BLaER1 treated with 17β-estradiol and CSF1 and Interleukin-3, amounts not matched to agents 10 nM and 100 nM (cell line): ENCODE results near the gene TBC1D32.
"Not testable (repeated sequence)": the region's sequence is repeated elsewhere in the genome, so short reads cannot be mapped to it uniquely, and the experiment has no call there.

ENCODE experiments used
- H3K27ac ChIP-seq, 11 experiments: shearing (Covaris generic); formaldehyde crosslinking; 2 replicates each; pipeline ENCODE4 v1.8.1; 2022
- H3K27me3 ChIP-seq, 11 experiments: shearing (Covaris generic); formaldehyde crosslinking; 2 replicates each; pipeline ENCODE4 v1.8.1; 2022
- H3K36me3 ChIP-seq, 11 experiments: shearing (Covaris generic); formaldehyde crosslinking; 2 replicates each; pipeline ENCODE4 v1.8.1; 2022
- H3K4me1 ChIP-seq, 10 experiments: shearing (Covaris generic); formaldehyde crosslinking; 2 replicates each; pipeline ENCODE4 v1.8.1; 2022
- H3K4me2 ChIP-seq, 11 experiments: shearing (Covaris generic); formaldehyde crosslinking; 2 replicates each; pipeline ENCODE4 v1.8.1; 2022
- H3K4me3 ChIP-seq, 10 experiments: shearing (Covaris generic); formaldehyde crosslinking; 2 replicates each; pipeline ENCODE4 v1.8.1; 2022
- H3K9ac ChIP-seq, 11 experiments: shearing (Covaris generic); formaldehyde crosslinking; 2 replicates each; pipeline ENCODE4 v1.8.1; 2022
- H3K9me3 ChIP-seq, 11 experiments: shearing (Covaris generic); formaldehyde crosslinking; replicated peaks in 1 of 11; 2 replicates each; pipeline ENCODE4 v1.8.1; 2022
- H4K20me1 ChIP-seq, 11 experiments: shearing (Covaris generic); formaldehyde crosslinking; 2 replicates each; pipeline ENCODE4 v1.8.1; 2022
- Cebpa-rat ChIP-seq, 11 experiments: shearing (Covaris generic); IDR thresholded peaks; 2 replicates each; pipeline ENCODE4 v1.8.1; 2022

Gene TBC1D32

DNA sequence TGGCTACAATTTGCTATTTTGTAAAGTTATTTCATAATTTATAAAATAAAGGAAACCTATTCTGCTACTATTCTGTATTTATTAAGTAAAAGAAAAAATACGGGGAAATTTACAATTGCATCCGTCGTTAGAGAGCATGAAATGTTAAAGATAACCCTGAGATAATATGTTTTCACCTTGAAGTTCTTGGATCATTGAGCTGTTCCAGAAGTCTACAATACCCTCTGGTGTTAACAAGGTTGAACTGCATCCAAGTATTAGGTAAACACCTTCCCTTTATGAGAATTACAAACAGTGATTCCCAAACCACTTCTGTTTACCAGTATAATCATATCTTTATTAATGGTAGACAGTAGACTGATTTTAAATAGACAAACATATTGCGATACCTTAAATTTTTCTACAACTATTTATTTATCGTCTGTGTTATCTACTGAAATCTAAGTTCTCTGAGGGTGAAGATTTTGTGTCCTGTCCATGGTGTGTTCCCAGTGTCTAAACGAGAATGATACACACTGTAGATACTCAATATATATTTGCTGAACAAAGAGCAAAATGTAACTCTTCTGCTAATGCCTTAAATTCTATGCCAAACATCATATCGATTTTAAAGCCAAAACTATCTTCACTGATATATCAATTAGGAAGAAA lies 28.2 kb downstream of the TBC1D32 start:
- no peak for TF ChIP-seq Cebpa-rat (IDR thresholded peaks at IDR 0.05)
- Histone ChIP-seq H3K4me2 (no peak overlapping the region), H3K27me3 (no peaks in the 10 kb centered on the region), H3K9ac (no peak overlapping the region), H3K9me3 (peaks cover 0 to 5% (median 3%) of the 10 kb centered on the region in 11 experiments; a peak in 4 of 22 replicates), H3K27ac (no peak overlapping the region), H3K36me3 (peaks cover 0 to 15% (median 8%) of the 10 kb centered on the region in 11 experiments; a peak in 5 of 22 replicates), H3K4me1 (peaks cover 0 to 11% (median 8%) of the 10 kb centered on the region in 10 experiments; a peak in 10 of 20 replicates), H3K4me3 (no peak overlapping the region), H4K20me1 (no peaks in the 10 kb centered on the region)

DNA sequence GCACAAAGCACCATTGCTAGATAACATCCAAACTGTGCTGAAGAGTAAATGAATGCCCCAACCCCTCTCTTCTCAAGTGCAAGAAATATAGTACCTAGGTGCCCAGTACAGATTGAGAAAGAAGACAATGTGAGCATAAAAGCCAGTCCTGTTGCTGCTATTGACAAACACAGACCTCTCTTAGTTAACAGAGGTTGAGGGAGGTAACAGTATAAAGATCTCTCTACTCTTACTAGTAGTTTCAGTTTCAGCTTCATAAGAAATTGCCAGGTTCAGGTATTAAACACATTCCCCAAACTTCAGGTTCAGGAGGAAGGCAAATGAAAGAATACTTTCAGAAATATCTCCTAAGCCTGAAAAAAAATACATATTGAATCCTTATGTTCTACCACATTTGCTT lies 31.4 kb downstream of the TBC1D32 start:
- no peak for TF ChIP-seq Cebpa-rat (IDR thresholded peaks at IDR 0.05)
- peaks cover 0 to 7% (median 3%) of the 10 kb centered on the region in 11 experiments; a peak in 4 of 22 replicates for H3K9me3 ChIP-seq
- H3K4me2 ChIP-seq, result no peak overlapping the region
- no peak overlapping the region for H3K9ac ChIP-seq
- H3K27me3 ChIP-seq, result no peaks in the 10 kb centered on the region
- no peak overlapping the region for H3K27ac ChIP-seq
- H3K4me1 ChIP-seq, result no peaks in the 10 kb centered on the region; a peak in 1 of 20 replicates
- H4K20me1 ChIP-seq, result no peaks in the 10 kb centered on the region
- peaks cover 0 to 16% (median 8%) of the 10 kb centered on the region in 11 experiments; a peak in 7 of 22 replicates for H3K36me3 ChIP-seq
- no peak overlapping the region for H3K4me3 ChIP-seq

DNA sequence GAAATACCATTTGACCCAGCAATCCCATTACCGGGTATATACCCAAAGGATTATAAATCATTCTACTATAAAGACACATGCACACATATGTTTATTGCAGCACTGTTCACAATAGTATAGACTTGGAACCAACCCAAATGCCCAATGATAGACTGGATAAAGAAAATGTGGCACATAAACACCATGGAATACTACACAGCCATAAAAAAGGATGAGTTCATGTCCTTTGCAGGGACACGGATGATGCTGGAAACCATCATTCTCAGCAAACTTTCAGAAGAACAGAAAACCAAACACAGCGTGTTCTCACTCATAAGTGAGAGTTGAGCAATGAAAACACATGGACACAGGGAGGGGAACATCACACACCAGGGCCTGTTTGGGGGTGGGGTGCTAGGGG lies 33.1 kb downstream of the TBC1D32 start:
- not testable (repeated sequence) for H3K27me3 ChIP-seq, H3K27ac ChIP-seq, H3K9me3 ChIP-seq, H4K20me1 ChIP-seq, H3K4me3 ChIP-seq, H3K4me2 ChIP-seq, H3K9ac ChIP-seq, H3K4me1 ChIP-seq
- H3K36me3 ChIP-seq, result peaks cover 0 to 19% (median 9%) of the 10 kb centered on the region in 11 experiments; a peak in 7 of 22 replicates

DNA sequence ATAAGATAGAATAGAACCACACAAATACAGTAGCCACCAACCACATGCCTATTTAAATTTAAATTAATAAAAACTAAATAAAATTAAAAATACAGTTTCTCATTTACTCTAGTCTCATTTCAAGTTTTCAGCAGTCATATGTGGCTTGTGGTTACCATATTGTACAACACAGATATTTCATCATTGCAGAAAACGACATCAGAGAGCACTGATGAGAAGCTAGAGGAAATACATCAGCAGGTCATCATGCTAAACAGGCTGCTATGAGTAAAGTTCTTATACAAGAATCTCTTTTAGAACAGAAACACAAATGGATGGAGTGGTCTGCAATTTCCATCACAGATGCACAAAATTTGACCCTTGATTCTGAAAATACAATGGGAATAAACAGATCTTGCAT lies 36.6 kb downstream of the TBC1D32 start:
- Histone ChIP-seq H3K9ac (no peak overlapping the region), H3K4me3 (no peak overlapping the region), H3K27me3 (no peaks in the 10 kb centered on the region), H3K36me3 (peaks cover 0 to 19% (median 10%) of the 10 kb centered on the region in 11 experiments; a peak in 11 of 22 replicates), H3K9me3 (peaks cover 0 to 7% (median 3%) of the 10 kb centered on the region in 11 experiments; a peak in 4 of 22 replicates), H4K20me1 (no peaks in the 10 kb centered on the region), H3K4me2 (no peak overlapping the region), H3K4me1 (no peaks in the 10 kb centered on the region; a peak in 1 of 20 replicates), H3K27ac (no peak overlapping the region)
- TF ChIP-seq Cebpa-rat (IDR thresholded peaks at IDR 0.05), result no peak

DNA sequence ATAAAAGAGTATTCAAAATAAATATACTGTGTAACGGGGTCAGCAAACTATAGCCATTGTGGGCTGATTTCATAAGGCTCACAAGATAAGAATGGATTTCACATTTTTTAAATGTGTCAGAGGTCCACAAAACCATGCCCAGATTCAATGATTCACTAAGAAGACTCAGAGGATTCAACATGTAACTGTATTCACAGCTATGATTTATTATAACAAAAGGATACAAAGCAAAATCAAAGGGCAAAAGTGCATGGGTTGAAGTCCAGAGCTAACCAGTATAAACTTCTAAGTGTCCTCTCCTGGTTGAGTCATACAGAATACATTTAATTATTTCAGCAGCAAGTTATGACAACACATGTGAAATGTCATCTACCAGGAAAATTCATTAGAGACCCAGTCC lies 49.2 kb downstream of the TBC1D32 start:
- Histone ChIP-seq H3K4me1 (no peaks in the 10 kb centered on the region), H3K36me3 (peaks cover 0 to 18% (median 8%) of the 10 kb centered on the region in 11 experiments; a peak in 9 of 22 replicates), H3K4me3 (no peak overlapping the region)

DNA sequence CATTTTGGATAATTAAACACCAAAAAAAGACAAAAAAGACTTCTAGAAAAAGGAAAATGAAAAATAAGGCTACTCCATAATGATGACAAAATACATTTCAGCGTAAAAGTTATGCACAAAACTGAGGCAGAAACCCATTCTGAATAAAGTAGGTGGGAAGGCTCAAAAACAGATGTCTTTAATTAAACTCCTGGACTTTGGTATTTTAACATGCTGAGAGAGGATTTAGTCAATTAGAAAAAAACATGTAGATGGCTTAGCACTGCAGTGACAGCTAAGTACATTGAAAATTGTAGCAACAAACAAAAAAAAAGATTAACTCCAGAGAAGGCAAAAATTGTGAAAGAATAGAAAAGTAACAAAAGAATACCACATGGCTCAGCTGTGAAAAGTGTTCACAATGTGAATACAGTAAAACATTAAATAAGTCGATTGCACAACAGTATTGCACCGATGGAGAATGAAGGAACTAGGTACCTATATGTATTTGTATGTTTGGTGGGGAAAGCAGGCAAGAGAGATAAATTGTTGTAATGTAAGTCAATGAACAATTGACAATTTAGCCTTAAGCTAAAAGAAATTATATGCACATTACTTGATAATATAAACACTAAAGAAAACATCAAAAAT lies 59.5 kb downstream of the TBC1D32 start:
- H3K4me1 ChIP-seq, result peaks cover 0 to 7% (median 0%) of the 10 kb centered on the region in 10 experiments; a peak in 3 of 20 replicates
- no peaks in the 10 kb centered on the region for H4K20me1 ChIP-seq
- no peak overlapping the region for H3K27ac ChIP-seq
- H3K27me3 ChIP-seq, result no peaks in the 10 kb centered on the region
- peaks cover 0 to 8% (median 3%) of the 10 kb centered on the region in 11 experiments; a peak in 6 of 22 replicates for H3K36me3 ChIP-seq
- no peak overlapping the region for H3K9ac ChIP-seq
- H3K4me3 ChIP-seq, result no peak overlapping the region
- no peak overlapping the region for H3K4me2 ChIP-seq
- peaks cover 0 to 6% (median 0%) of the 10 kb centered on the region in 11 experiments; a peak in 3 of 22 replicates for H3K9me3 ChIP-seq
- TF ChIP-seq Cebpa-rat (IDR thresholded peaks at IDR 0.05), result 0 out of 22 replicates have a peak, but pooled peaks of 1 of the 11 experiments have one; percentile 16

More for the DNA sequence above, 49.2 kb downstream of the TBC1D32 start:
- H3K4me2 ChIP-seq, result no peak overlapping the region
- no peaks in the 10 kb centered on the region for H3K27me3 ChIP-seq
- 0 out of 22 replicates have a peak, but pooled peaks cover 0 to 2% (median 0%) of the 10 kb centered on the region in 11 experiments for H3K9me3 ChIP-seq
- no peaks in the 10 kb centered on the region for H4K20me1 ChIP-seq
- H3K27ac ChIP-seq, result no peak overlapping the region
- TF ChIP-seq Cebpa-rat (IDR thresholded peaks at IDR 0.05), result no peak
- H3K9ac ChIP-seq, result no peak overlapping the region

DNA sequence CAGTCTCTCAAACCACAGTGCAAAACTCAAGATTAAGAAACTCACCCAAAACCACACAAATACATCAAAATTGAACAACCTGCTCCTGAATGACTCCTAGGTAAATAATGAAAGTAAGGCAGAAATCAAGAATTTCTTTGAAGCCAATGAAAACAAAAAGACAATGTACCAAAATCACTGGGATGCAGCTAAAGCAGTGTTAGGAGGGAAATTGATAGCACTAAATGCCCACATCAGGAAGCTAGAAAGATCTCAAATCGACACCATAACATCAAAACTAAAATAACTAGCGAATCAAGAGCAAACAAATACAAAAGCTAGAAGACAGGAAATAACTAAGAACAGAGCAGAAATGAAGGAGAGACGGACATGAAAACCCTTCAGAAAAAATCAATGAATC lies 70.5 kb downstream of the TBC1D32 start:
- no peak overlapping the region for H3K27ac ChIP-seq
- peaks cover 10 to 49% (median 31%) of the 10 kb centered on the region in 11 experiments; a peak in 19 of 22 replicates for H3K36me3 ChIP-seq
- no peaks in the 10 kb centered on the region for H3K4me1 ChIP-seq
- H3K9ac ChIP-seq, result no peak overlapping the region
- no peak overlapping the region for H3K4me2 ChIP-seq
- peaks cover 26 to 57% (median 37%) of the 10 kb centered on the region in 11 experiments for H3K9me3 ChIP-seq
- H3K27me3 ChIP-seq, result no peaks in the 10 kb centered on the region
- H4K20me1 ChIP-seq, result no peaks in the 10 kb centered on the region
- no peak for TF ChIP-seq Cebpa-rat (IDR thresholded peaks at IDR 0.05)
- no peak overlapping the region for H3K4me3 ChIP-seq

DNA sequence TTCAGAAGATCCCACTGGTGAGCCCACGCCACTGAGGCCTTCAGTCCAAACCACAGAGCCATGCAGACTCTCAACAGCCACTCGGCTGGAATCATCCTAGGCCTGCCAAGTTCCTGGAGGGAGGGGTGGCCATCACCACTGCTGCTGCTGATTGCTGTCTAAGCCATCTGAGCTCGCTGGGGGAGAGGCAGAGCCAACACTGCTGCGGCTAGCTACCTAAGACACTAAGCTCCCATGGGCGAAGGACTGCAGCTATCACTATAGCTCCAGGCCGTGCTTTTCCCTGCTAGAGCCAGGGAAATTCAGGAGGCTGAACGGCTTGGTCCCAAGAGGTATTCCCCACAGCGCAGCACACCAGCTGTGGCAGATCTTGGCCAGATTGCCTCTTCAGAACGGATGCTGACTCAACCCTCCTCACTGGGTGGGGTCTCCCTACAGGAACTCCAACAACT lies 73.6 kb downstream of the TBC1D32 start:
- Histone ChIP-seq H3K4me2 (no peak overlapping the region), H3K4me1 (no peaks in the 10 kb centered on the region), H3K27ac (no peak overlapping the region), H4K20me1 (no peaks in the 10 kb centered on the region), H3K27me3 (no peaks in the 10 kb centered on the region), H3K9ac (no peak overlapping the region), H3K36me3 (peaks cover 7 to 38% (median 16%) of the 10 kb centered on the region in 11 experiments; a peak in 15 of 22 replicates), H3K9me3 (peaks cover 16 to 40% (median 28%) of the 10 kb centered on the region in 11 experiments), H3K4me3 (no peak overlapping the region)
- no peak for TF ChIP-seq Cebpa-rat (IDR thresholded peaks at IDR 0.05)

DNA sequence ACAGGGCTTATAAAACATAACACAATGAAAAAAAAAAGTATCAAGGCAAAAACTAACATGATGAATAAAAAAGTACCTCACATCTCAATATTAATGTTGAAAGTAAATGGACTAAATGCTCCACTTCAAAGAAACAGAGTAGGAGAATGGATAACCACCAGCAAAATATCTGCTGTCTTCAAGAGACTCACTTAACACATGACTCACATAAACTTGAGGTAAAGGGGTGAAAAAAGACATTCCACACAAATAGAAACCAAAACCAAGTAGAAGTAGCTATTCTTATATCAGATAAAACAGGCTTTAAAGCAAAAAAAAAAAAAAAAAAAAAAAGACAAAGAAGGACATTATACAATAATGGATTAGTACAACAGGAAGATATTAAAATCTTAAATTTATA lies 86.9 kb downstream of the TBC1D32 start:
- TF ChIP-seq Cebpa-rat (IDR thresholded peaks at IDR 0.05), result no peak
- H3K27ac ChIP-seq, result no peak overlapping the region
- peaks cover 12 to 31% (median 16%) of the 10 kb centered on the region in 11 experiments; a peak in 15 of 22 replicates for H3K36me3 ChIP-seq
- H3K4me3 ChIP-seq, result no peak overlapping the region
- H3K9me3 ChIP-seq, result peaks cover 19 to 50% (median 39%) of the 10 kb centered on the region in 11 experiments; a peak in 21 of 22 replicates
- no peak overlapping the region for H3K4me2 ChIP-seq
- no peaks in the 10 kb centered on the region for H3K27me3 ChIP-seq
- H4K20me1 ChIP-seq, result no peaks in the 10 kb centered on the region
- no peak overlapping the region for H3K9ac ChIP-seq
- H3K4me1 ChIP-seq, result no peaks in the 10 kb centered on the region
